ENCODE data around the gene SEMA3F.

SEMA3F gene

DNA sequence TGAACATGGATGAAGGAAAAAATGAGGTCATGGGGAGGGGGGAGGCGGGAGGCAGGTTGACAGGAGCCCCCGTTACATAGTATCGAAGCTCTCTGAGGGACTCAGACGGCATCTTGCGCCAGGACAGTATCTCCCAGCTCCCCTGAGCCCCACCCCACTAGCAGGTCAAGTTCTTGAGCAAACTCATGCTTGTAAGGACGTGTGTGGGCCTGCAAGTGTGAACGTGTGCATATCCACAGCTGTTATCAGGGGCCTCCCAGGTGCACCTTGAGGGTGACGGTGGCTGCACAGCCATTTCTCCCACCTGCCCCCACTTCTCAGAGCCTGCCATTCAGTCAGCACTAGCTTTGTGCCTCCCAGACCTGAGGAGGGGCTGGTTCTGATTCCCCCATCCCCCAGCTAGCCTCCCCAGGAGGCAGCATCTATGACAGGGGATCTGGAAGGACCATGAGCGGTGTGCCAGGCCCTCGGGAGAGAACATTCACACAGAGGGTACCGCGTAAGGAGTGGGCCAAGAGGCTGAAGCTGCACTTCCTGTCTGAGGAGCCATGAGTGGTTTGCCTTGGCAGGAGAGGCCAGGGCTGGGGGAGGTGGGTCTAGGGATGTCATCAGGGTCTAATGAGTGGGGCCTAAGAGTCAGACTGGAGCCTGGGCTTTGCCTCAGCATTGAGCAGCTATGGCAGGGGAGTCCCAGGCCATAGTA is 2.9 kb downstream of the SEMA3F start:
- DNase-seq (ENCODE audit: low read depth in 1 of 2, low spot score in 1 of 2) = no peak
- Histone ChIP-seq H3K4me3 (replicated peaks; ENCODE audit: insufficient read depth, low read length) (no peak overlapping the region), H3K27me3 (ENCODE audit: insufficient read depth, poor library complexity, severe bottlenecking) (peaks cover 37% of the 10 kb centered on the region), H3K27ac (replicated peaks) (no peak overlapping the region)
- TF ChIP-seq CTCF (IDR thresholded peaks at IDR 0.05; ENCODE audit: insufficient read depth, low read length) = no peak
- no peak for TF ChIP-seq GABPA (IDR thresholded peaks at IDR 0.05; ENCODE audit: low read depth)
- no peak for TF ChIP-seq POLR2AphosphoS5 (IDR thresholded peaks at IDR 0.05; ENCODE audit: low read depth)

GRCh38 chr3:50158530-50159146 is 3.5 kb downstream of the SEMA3F start:
- TF ChIP-seq CTCF (IDR thresholded peaks at IDR 0.05; ENCODE audit: insufficient read depth, low read length) = no peak
- no peak for TF ChIP-seq GABPA (IDR thresholded peaks at IDR 0.05; ENCODE audit: low read depth)
- TF ChIP-seq SPI1 (IDR thresholded peaks at IDR 0.05; ENCODE audit: borderline replicate concordance, low read depth) = no peak
- no peak for TF ChIP-seq REST (IDR thresholded peaks at IDR 0.05; ENCODE audit: insufficient replicate concordance, low read depth)
- no peak for TF ChIP-seq POLR2AphosphoS5 (IDR thresholded peaks at IDR 0.05; ENCODE audit: low read depth)
- Histone ChIP-seq H3K27ac (replicated peaks) (no peak overlapping the region), H3K27me3 (ENCODE audit: insufficient read depth, poor library complexity, severe bottlenecking) (peaks cover 36% of the 10 kb centered on the region), H3K4me3 (replicated peaks; ENCODE audit: insufficient read depth, low read length) (no peak overlapping the region)
- no peak for DNase-seq (ENCODE audit: low read depth in 1 of 2, low spot score in 1 of 2)

DNA sequence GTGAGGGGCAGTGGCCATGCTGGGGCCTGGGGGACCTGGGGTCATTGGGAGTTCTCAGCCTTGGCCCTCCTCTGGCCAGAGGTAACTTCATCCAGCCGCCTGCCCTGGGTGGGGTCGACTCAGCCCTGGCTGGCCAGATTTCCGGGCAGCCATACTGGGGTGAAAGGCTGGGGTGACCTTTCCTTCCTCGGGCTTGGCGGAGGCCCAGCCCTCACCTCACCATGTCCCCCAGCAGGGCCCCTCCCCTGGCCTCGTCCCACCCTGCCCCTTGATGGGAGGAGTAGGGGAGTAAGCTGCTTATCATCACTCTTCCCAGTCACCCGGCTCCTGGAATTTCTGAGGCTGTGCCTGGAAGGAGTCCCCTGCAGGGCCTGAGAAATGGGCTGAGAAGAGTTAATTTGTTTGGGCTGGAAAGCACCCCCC is 5.4 kb downstream of the SEMA3F start:
- DNase-seq (ENCODE audit: low read depth in 1 of 2, low spot score in 1 of 2) = no peak

More for the DNA sequence above, 5.4 kb downstream of the SEMA3F start:
- Histone ChIP-seq H3K4me3 (replicated peaks; ENCODE audit: insufficient read depth, low read length) (no peak overlapping the region), H3K27me3 (ENCODE audit: insufficient read depth, poor library complexity, severe bottlenecking) (peaks cover 28% of the 10 kb centered on the region), H3K27ac (replicated peaks) (no peak overlapping the region)
- no peak for TF ChIP-seq REST (IDR thresholded peaks at IDR 0.05; ENCODE audit: insufficient replicate concordance, low read depth)
- no peak for TF ChIP-seq POLR2AphosphoS5 (IDR thresholded peaks at IDR 0.05; ENCODE audit: low read depth)
- TF ChIP-seq CTCF (IDR thresholded peaks at IDR 0.05; ENCODE audit: insufficient read depth, low read length) = no peak
- no peak for TF ChIP-seq SPI1 (IDR thresholded peaks at IDR 0.05; ENCODE audit: borderline replicate concordance, low read depth)
- TF ChIP-seq GABPA (IDR thresholded peaks at IDR 0.05; ENCODE audit: low read depth) = no peak
